Endothelial cell of umbilical vein (primary cell): ENCODE results near the gene NTN3. TPM values are rescaled to one million over a fixed set of nuclear protein-coding genes. Genes with fewer than 3 reads are reported as not detected.

Experiments used
- BruUV-seq: library from RNA; stranded (reverse); fragments of 400-500 nt; replicated peaks from 2 replicates; lab custom pipeline; 2021; lab: Mats Ljungman, UMichigan
- CTCF ChIA-PET: fragments of 300-600, 350-600 bp; sonication (Branson Sonifier 250); formaldehyde crosslinking; loops from one replicate; lab custom pipeline; 2021; ENCODE audit warnings: antibody characterized with exemption, inconsistent platforms; lab: Charles Lee
- POLR2A ChIA-PET: fragments of 300-600, 350-600 bp; sonication (Branson Sonifier 250); formaldehyde crosslinking; loops from one replicate; lab custom pipeline; 2021; ENCODE audit warnings: antibody characterized with exemption, inconsistent platforms; lab: Charles Lee
- DNase-seq: peaks from one replicate; pipeline ENCODE4 v3.0.0-alpha.2; 2011; ENCODE audit warnings: low read depth, low spot score
- FAIRE-seq: peaks from 2 replicates; lab custom pipeline; 2011; peaks lifted over from hg19 to GRCh38; lab: Jason Lieb, UNC
- H2AFZ ChIP-seq: 2 replicates; pipeline ENCODE4 v1.6.0; 2012; ENCODE audit warnings: low read depth, low read length, control low read depth, inconsistent platforms
- H3K27ac ChIP-seq: 2 replicates; pipeline ENCODE4 v1.5.1; 2011; ENCODE audit warnings: low read depth, mild to moderate bottlenecking, control low read depth, low read length, moderate library complexity; ENCODE audit not compliant: insufficient read depth
- H3K27me3 ChIP-seq, 2 experiments: 2 replicates each; pipeline versions ENCODE4 v1.6.0 to v1.6.1; 2011; ENCODE audit warnings: low read length in 2 of 2, mixed read lengths in 1 of 2; ENCODE audit not compliant: control insufficient read depth in 2 of 2, insufficient read depth in 2 of 2
- H3K36me3 ChIP-seq, 2 experiments: 2 replicates in 1 of 2; 3 replicates in 1 of 2; pipeline ENCODE4 v1.5.1; 2011; ENCODE audit warnings: low read length in 2 of 2, mild to moderate bottlenecking in 1 of 2, moderate library complexity in 1 of 2; ENCODE audit not compliant: control insufficient read depth in 2 of 2, insufficient read depth in 2 of 2; ENCODE audit errors: extremely low read depth in 1 of 2
- H3K4me1 ChIP-seq: 3 replicates; pipeline ENCODE4 v1.5.1; 2011; ENCODE audit warnings: mild to moderate bottlenecking, low read length; ENCODE audit not compliant: control insufficient read depth, insufficient read depth; ENCODE audit errors: extremely low read depth
- H3K4me2 ChIP-seq: 2 replicates; pipeline ENCODE4 v1.6.1; 2011; ENCODE audit warnings: low read length, control low read depth, mixed read lengths; ENCODE audit not compliant: insufficient read depth
- H3K4me3 ChIP-seq, 3 experiments: fragments of 200-600 bp in 1 of 3; sonication (generic), shearing (Covaris generic) in 1 of 3; replicated peaks in 1 of 3; 2 replicates each; pipeline ENCODE4 v1.5.1; 2011 to 2016; ENCODE audit warnings: control low read depth in 3 of 3, low read length in 3 of 3, mild to moderate bottlenecking in 2 of 3, inconsistent platforms in 1 of 3, low read depth in 1 of 3, moderate library complexity in 1 of 3; ENCODE audit not compliant: insufficient read depth in 1 of 3
- H3K79me2 ChIP-seq: 2 replicates; pipeline ENCODE4 v1.6.0; 2012; ENCODE audit warnings: low read length, inconsistent platforms; ENCODE audit not compliant: control insufficient read depth, insufficient read depth
- H3K9ac ChIP-seq: replicated peaks from 2 replicates; pipeline ENCODE3; 2011; ENCODE audit warnings: low read length, control low read depth; ENCODE audit not compliant: insufficient read depth; ENCODE audit errors: extremely low read depth
- H3K9me1 ChIP-seq: replicated peaks from 3 replicates; pipeline ENCODE4 v1.6.0; 2011; ENCODE audit warnings: mild to moderate bottlenecking, low read length; ENCODE audit not compliant: control insufficient read depth, insufficient read depth; ENCODE audit errors: extremely low read depth
- H3K9me3 ChIP-seq: replicated peaks from 2 replicates; pipeline ENCODE4 v1.5.1; 2012; ENCODE audit warnings: low read length, inconsistent platforms; ENCODE audit not compliant: control insufficient read depth, insufficient read depth
- H4K20me1 ChIP-seq: replicated peaks from 2 replicates; pipeline ENCODE3; 2011; ENCODE audit warnings: mild to moderate bottlenecking, low read length; ENCODE audit not compliant: control insufficient read depth, insufficient read depth; ENCODE audit errors: extremely low read depth
- CTCF ChIP-seq, 2 donors: IDR thresholded peaks; 1 replicate in 1 of 2; 2 replicates in 1 of 2; pipeline ENCODE4 v1.5.1; 2011; ENCODE audit warnings: low read length in 2 of 2, mild to moderate bottlenecking in 2 of 2, moderate library complexity in 2 of 2, control low read depth in 1 of 2, inconsistent platforms in 1 of 2, low read depth in 1 of 2; ENCODE audit not compliant: insufficient read depth in 1 of 2; ENCODE audit errors: extremely low read depth in 1 of 2
- EZH2 ChIP-seq: IDR thresholded peaks from 2 replicates; pipeline ENCODE4 v1.6.1; 2012; ENCODE audit warnings: borderline replicate concordance, low read depth, mild to moderate bottlenecking, moderate library complexity, low read length, inconsistent platforms; ENCODE audit not compliant: severe bottlenecking
- FOS ChIP-seq: IDR thresholded peaks from 2 replicates; pipeline ENCODE4 v1.6.1; 2011; ENCODE audit warnings: mild to moderate bottlenecking, low read length, moderate library complexity, borderline replicate concordance; ENCODE audit not compliant: insufficient read depth
- GATA2 ChIP-seq: IDR thresholded peaks from 2 replicates; pipeline ENCODE4 v1.7.0; 2011; ENCODE audit warnings: low read depth, mild to moderate bottlenecking, moderate library complexity, mixed read lengths, low read length; ENCODE audit not compliant: insufficient read length, insufficient read depth
- JUN ChIP-seq: IDR thresholded peaks from 2 replicates; pipeline ENCODE4 v1.6.1; 2011; ENCODE audit warnings: borderline replicate concordance, low read depth; ENCODE audit not compliant: insufficient read length, insufficient read depth
- MAX ChIP-seq: IDR thresholded peaks from 2 replicates; pipeline ENCODE4 v1.6.1; 2011; ENCODE audit not compliant: insufficient read depth, insufficient read length
- MYC ChIP-seq: IDR thresholded peaks from one replicate; pipeline ENCODE4 v1.6.1; 2011; ENCODE audit warnings: mild to moderate bottlenecking, low read depth, low read length
- POLR2A ChIP-seq: IDR thresholded peaks from 2 replicates; pipeline ENCODE4 v1.6.1; 2012; ENCODE audit warnings: low read depth, mild to moderate bottlenecking, control low read depth, low read length
- POLR2AphosphoS5 ChIP-seq: IDR thresholded peaks from 2 replicates; pipeline ENCODE4 v1.6.1; 2012; ENCODE audit warnings: low read depth, mild to moderate bottlenecking, control low read depth, low read length, moderate library complexity; ENCODE audit not compliant: insufficient read depth
- dilution Hi-C: fragments of 300-500 bp; cut with MboI; formaldehyde crosslinking; loops from one replicate; pipeline ENCODE4 v1.15.0; 2019; ENCODE audit warnings: low sequenced_read_pairs; ENCODE audit not compliant: extremely low pct_ligation_motif_present
- intact Hi-C: fragments of 100-400 bp; cut with micrococcal nuclease; formaldehyde crosslinking; loops from one replicate; pipeline ENCODE4 v1.10.0; 2022
- polyA plus RNA-seq, 4 experiments: library from polyadenylated mRNA; depleted of rRNA in 3 of 4; stranded (reverse) in 3 of 4; unstranded in 1 of 4; fragments of >200 nt; gene quantifications; 2 replicates each; pipeline versions ENCODE4 v1.2.1 to v1.2.3, GENCODE V29; 2011 to 2012; ENCODE audit warnings: missing spikeins in 1 of 4
- total RNA-seq: library from RNA; stranded (reverse); gene quantifications from 2 replicates; pipeline ENCODE4 v1.2.3, GENCODE V29; 2021

Gene NTN3
- total and polyA plus RNA-seq, 2 donors (not counting 3 experiments of a cell fraction or from before 2014, with no cell fraction given) = 0.15 TPM; not detected in 1

- Histone ChIP-seq H3K27ac (no peak overlapping the region), H3K4me1 (no peaks in the 10 kb centered on the region), H3K9me1 (no peaks in the 10 kb centered on the region), H3K9me3 (no peaks in the 10 kb centered on the region), H3K79me2 (no peaks in the 10 kb centered on the region), H3K9ac (no peak overlapping the region), H3K36me3 (no peaks in the 10 kb centered on the region), H3K4me2 (no peak overlapping the region), H3K4me3 (no peak overlapping the region), H4K20me1 (no peaks in the 10 kb centered on the region), H3K27me3 (peaks cover 4 to 5% of the 10 kb centered on the region in 2 experiments), H2AFZ (no peak overlapping the region)
- FAIRE-seq (no peak), DNase-seq (no peak)
- CTCF ChIA-PET = interaction anchor here (1.0 kb wide), 1 partner anchor 82 kb away, joined by 4 read pairs; the partner anchor contains the start of gene ABCA3
- dilution Hi-C loops = no loop called here
- POLR2A ChIA-PET = no interaction called here
- no peak for TF ChIP-seq MYC
- BruUV-seq = no TSS peak
- intact Hi-C loops = loop anchor here (10.0 kb wide), 1 partner anchor 127 kb away; no protein-coding TSS in a partner anchor
Observed at GRCh38 chr16:2422123-2422867, 48.8 kb upstream of the NTN3 start.

GRCh38 chr16:2424061-2425007 is 46.8 kb upstream of the NTN3 start:
- DNase-seq (no peak), FAIRE-seq (no peak)
- Histone ChIP-seq H3K9me3 (no peaks in the 10 kb centered on the region), H3K4me2 (no peak overlapping the region), H3K9ac (no peak overlapping the region), H3K36me3 (no peaks in the 10 kb centered on the region), H4K20me1 (no peaks in the 10 kb centered on the region), H3K79me2 (peaks cover under 1% of the 10 kb centered on the region), H3K4me3 (no peak overlapping the region), H3K27ac (no peak overlapping the region), H3K9me1 (no peaks in the 10 kb centered on the region), H3K27me3 (peaks cover 4 to 5% of the 10 kb centered on the region in 2 experiments), H2AFZ (no peak overlapping the region), H3K4me1 (peaks cover 6% of the 10 kb centered on the region)
- TF ChIP-seq GATA2 = no peak
- TF ChIP-seq EZH2 = no peak
- no peak for TF ChIP-seq CTCF (IDR thresholded peaks at IDR 0.05; ENCODE audit: extremely low read depth in 1 of 2, insufficient read depth in 1 of 2, low read depth in 1 of 2, low read length in 2 of 2)
- TF ChIP-seq JUN = no peak
- TF ChIP-seq FOS = no peak
- TF ChIP-seq POLR2AphosphoS5 = no peak
- TF ChIP-seq POLR2A = no peak
- no peak for TF ChIP-seq MAX
- TF ChIP-seq MYC = no peak
- no TSS peak for BruUV-seq
- ChIA-PET CTCF (interaction anchor here (0.8 kb wide), 1 partner anchor 84 kb away, joined by 4 read pairs; the partner anchor contains the start of gene ABCA3), POLR2A (no interaction called here)
- intact Hi-C loops (loop anchor here (10.0 kb wide), 1 partner anchor 130 kb away; no protein-coding TSS in a partner anchor), dilution Hi-C loops (no loop called here)
